ENCODE results near the gene INTS15.

INTS15 gene

GRCh38 chr7:6589829-6590644, at the start of gene INTS15:
INTS15 (plus strand) TSS chr7:6590021; CDS start chr7:6590284, 263 bp downstream.
- H3K36me3 ChIP-seq (ENCODE audit: low read depth): peaks cover 74% of the 10 kb centered on the region

GRCh38 chr7:6542368-6542767, 47.5 kb upstream of the INTS15 start:
- H3K4me1 ChIP-seq (ENCODE audit: insufficient read depth, poor library complexity, severe bottlenecking): no peaks in the 10 kb centered on the region
- no peak for TF ChIP-seq CTCF (IDR thresholded peaks at IDR 0.05; ENCODE audit: poor library complexity, severe bottlenecking)
- H3K27ac ChIP-seq (ENCODE audit: poor library complexity, severe bottlenecking): no peak overlapping the region
- no peaks in the 10 kb centered on the region for H3K9me3 ChIP-seq (ENCODE audit: severe bottlenecking)
- DNase-seq (ENCODE audit: low spot score): no peak
- no peaks in the 10 kb centered on the region for H3K36me3 ChIP-seq (ENCODE audit: low read depth)
- no peak for ATAC-seq (ENCODE audit: low read depth)
- no peaks in the 10 kb centered on the region for H3K27me3 ChIP-seq (ENCODE audit: insufficient read depth, poor library complexity, severe bottlenecking)
- H3K4me3 ChIP-seq (ENCODE audit: severe bottlenecking): no peak overlapping the region

More at GRCh38 chr7:6589829-6590644, at the start of gene INTS15:
- Histone ChIP-seq H3K9me3 (ENCODE audit: severe bottlenecking) (no peaks in the 10 kb centered on the region), H3K27me3 (ENCODE audit: insufficient read depth, poor library complexity, severe bottlenecking) (no peaks in the 10 kb centered on the region), H3K4me1 (ENCODE audit: insufficient read depth, poor library complexity, severe bottlenecking) (no peaks in the 10 kb centered on the region), H3K27ac (ENCODE audit: poor library complexity, severe bottlenecking) (peak within 1 kb of the TSS; percentile 47), H3K4me3 (ENCODE audit: severe bottlenecking) (peak within 1 kb of the TSS; percentile 95)
- ATAC-seq (ENCODE audit: low read depth): peak; percentile 86
- TF ChIP-seq CTCF (IDR thresholded peaks at IDR 0.05; ENCODE audit: poor library complexity, severe bottlenecking): peak; percentile 94
- DNase-seq (ENCODE audit: low spot score): no peak

- H3K9me3 ChIP-seq (ENCODE audit: severe bottlenecking): no peaks in the 10 kb centered on the region
- TF ChIP-seq CTCF (IDR thresholded peaks at IDR 0.05; ENCODE audit: poor library complexity, severe bottlenecking): no peak
- H3K4me3 ChIP-seq (ENCODE audit: severe bottlenecking): no peak overlapping the region
- H3K27ac ChIP-seq (ENCODE audit: poor library complexity, severe bottlenecking): no peak overlapping the region
- no peak for DNase-seq (ENCODE audit: low spot score)
- no peak for ATAC-seq (ENCODE audit: low read depth)
- H3K36me3 ChIP-seq (ENCODE audit: low read depth): no peaks in the 10 kb centered on the region
- H3K4me1 ChIP-seq (ENCODE audit: insufficient read depth, poor library complexity, severe bottlenecking): no peaks in the 10 kb centered on the region
- H3K27me3 ChIP-seq (ENCODE audit: insufficient read depth, poor library complexity, severe bottlenecking): no peaks in the 10 kb centered on the region
These were observed 44.3 kb upstream of the INTS15 start for GRCh38 chr7:6545398-6546126.

GRCh38 chr7:6546498-6547251, 43.1 kb upstream of the INTS15 start:
- Histone ChIP-seq H3K36me3 (ENCODE audit: low read depth) (no peaks in the 10 kb centered on the region), H3K4me1 (ENCODE audit: insufficient read depth, poor library complexity, severe bottlenecking) (no peaks in the 10 kb centered on the region), H3K9me3 (ENCODE audit: severe bottlenecking) (no peaks in the 10 kb centered on the region), H3K27ac (ENCODE audit: poor library complexity, severe bottlenecking) (no peak overlapping the region), H3K27me3 (ENCODE audit: insufficient read depth, poor library complexity, severe bottlenecking) (no peaks in the 10 kb centered on the region), H3K4me3 (ENCODE audit: severe bottlenecking) (no peak overlapping the region)
- peak; percentile 62; the same call in 2 of the 3 replicates for ATAC-seq (ENCODE audit: low read depth)
- no peak for TF ChIP-seq CTCF (IDR thresholded peaks at IDR 0.05; ENCODE audit: poor library complexity, severe bottlenecking)
- no peak for DNase-seq (ENCODE audit: low spot score)

Data from RWPE2 (cell line).